CD4-positive, CD25-positive, alpha-beta regulatory T cell (primary cell): ENCODE results near the gene RBM38. TPM values are rescaled to one million over a fixed set of nuclear protein-coding genes. Genes with fewer than 3 reads are reported as not detected.

Experiments
- ATAC-seq, 2 donors: fragments of 150-1000 bp; cut with Tn5 transposase; one replicate each; pipeline ENCODE4 v1.10.0; 2021; ENCODE audit warnings: low read depth in 2 of 2, moderate number of reproducible peaks in 2 of 2, moderate library complexity in 1 of 2
- DNase-seq, 3 donors: peaks; one replicate each; pipeline versions ENCODE4 v3.0.0 to v3.0.0-alpha.2; 2012 to 2022; ENCODE audit warnings: mixed read lengths in 1 of 3
- H3K27ac ChIP-seq: one replicate; pipeline ENCODE4 v1.7.0; 2013; ENCODE audit warnings: mild to moderate bottlenecking, low read length; ENCODE audit not compliant: insufficient read depth, poor library complexity, severe bottlenecking
- H3K27me3 ChIP-seq: one replicate; pipeline ENCODE4 v1.7.0; 2013; ENCODE audit warnings: low read length; ENCODE audit not compliant: control insufficient read depth, insufficient read depth
- H3K36me3 ChIP-seq: one replicate; pipeline ENCODE4 v1.7.0; 2013; ENCODE audit warnings: mild to moderate bottlenecking, low read length, moderate library complexity; ENCODE audit not compliant: control insufficient read depth, insufficient read depth
- H3K4me1 ChIP-seq: 2 replicates; pipeline ENCODE4 v1.7.0; 2013; ENCODE audit warnings: mild to moderate bottlenecking, low read length; ENCODE audit not compliant: insufficient read depth, control insufficient read depth, poor library complexity, severe bottlenecking
- H3K4me3 ChIP-seq: one replicate; pipeline ENCODE4 v1.7.0; 2013; ENCODE audit warnings: low read depth, mild to moderate bottlenecking, low read length, moderate library complexity
- H3K9me3 ChIP-seq, 2 experiments: 1 replicate in 1 of 2; 2 replicates in 1 of 2; pipeline ENCODE4 v1.7.0; 2013; ENCODE audit warnings: low read length in 2 of 2, mild to moderate bottlenecking in 1 of 2, moderate library complexity in 1 of 2; ENCODE audit not compliant: control insufficient read depth in 2 of 2
- H3K27ac Mint-ChIP-seq, 3 donors: one replicate each; pipeline ENCODE4 v1.8.0; 2020 to 2022; ENCODE audit warnings: mild to moderate bottlenecking in 3 of 3, mixed read lengths in 3 of 3, moderate library complexity in 2 of 3
- H3K27me3 Mint-ChIP-seq: one replicate; pipeline ENCODE4 v1.8.0; 2022; ENCODE audit warnings: mild to moderate bottlenecking, mixed read lengths
- H3K36me3 Mint-ChIP-seq: one replicate; pipeline ENCODE4 v1.8.0; 2020; ENCODE audit warnings: mixed read lengths
- H3K4me1 Mint-ChIP-seq, 4 donors: one replicate each; pipeline ENCODE4 v1.8.0; 2020 to 2022; ENCODE audit warnings: mixed read lengths in 4 of 4, mild to moderate bottlenecking in 1 of 4
- H3K4me3 Mint-ChIP-seq, 4 donors: one replicate each; pipeline ENCODE4 v1.8.0; 2020 to 2022; ENCODE audit warnings: mild to moderate bottlenecking in 4 of 4, mixed read lengths in 4 of 4, moderate library complexity in 3 of 4
- H3K9me3 Mint-ChIP-seq, 7 donors: one replicate each; pipeline ENCODE4 v1.8.0; 2020 to 2022; ENCODE audit warnings: mixed read lengths in 7 of 7, mild to moderate bottlenecking in 3 of 7, moderate library complexity in 2 of 7
- polyA plus RNA-seq, 4 donors: library from polyadenylated mRNA; unstranded; fragments of 300-500 nt; fragmentation: Illumina TruSeq; gene quantifications; one replicate each; pipeline ENCODE4 v1.2.3, GENCODE V29; 2021
- total RNA-seq: library from RNA; stranded (reverse); gene quantifications from one replicate; pipeline ENCODE4 v1.2.3, GENCODE V29; 2022

RBM38 gene
- total and polyA plus RNA-seq, 5 donors from 2014 or later, result 71.9 to 322 (median 126) TPM

- no peak overlapping the region for H3K27ac Mint-ChIP-seq
- no peaks in the 10 kb centered on the region for H3K9me3 Mint-ChIP-seq
These were observed 53.3 kb downstream of the RBM38 start for GRCh38 chr20:57444394-57445048.

GRCh38 chr20:57445298-57445697, 54.1 kb downstream of the RBM38 start:
- Histone ChIP-seq H3K27me3 (no peaks in the 10 kb centered on the region), H3K27ac (no peak overlapping the region), H3K4me3 (no peak overlapping the region), H3K36me3 (no peaks in the 10 kb centered on the region), H3K9me3 (no peaks in the 10 kb centered on the region), H3K4me1 (peaks cover 12% of the 10 kb centered on the region)
- Mint-ChIP-seq H3K9me3 (no peaks in the 10 kb centered on the region), H3K4me1 (peaks cover 5 to 17% (median 9%) of the 10 kb centered on the region in 4 donors), H3K36me3 (no peaks in the 10 kb centered on the region), H3K27ac (peak overlapping the region in 1 of 3 donors; percentile 44), H3K27me3 (peaks cover 4% of the 10 kb centered on the region), H3K4me3 (no peak overlapping the region)
- no peak for ATAC-seq
- no peak for DNase-seq

More at GRCh38 chr20:57444394-57445048, 53.3 kb downstream of the RBM38 start:
- Mint-ChIP-seq H3K4me1 (peaks cover 0 to 14% (median 7%) of the 10 kb centered on the region in 4 donors), H3K4me3 (no peak overlapping the region), H3K27me3 (peaks cover 4% of the 10 kb centered on the region), H3K36me3 (no peaks in the 10 kb centered on the region)
- no peaks in the 10 kb centered on the region for H3K36me3 ChIP-seq
- DNase-seq (no peak), ATAC-seq (no peak)
- no peaks in the 10 kb centered on the region for H3K9me3 ChIP-seq
- H3K27ac ChIP-seq, result no peak overlapping the region
- peaks cover 7% of the 10 kb centered on the region for H3K4me1 ChIP-seq
- H3K4me3 ChIP-seq, result no peak overlapping the region
- H3K27me3 ChIP-seq, result no peaks in the 10 kb centered on the region

- H3K36me3 ChIP-seq, result no peaks in the 10 kb centered on the region
- ATAC-seq, result no peak
- H3K27ac ChIP-seq, result no peak overlapping the region
- no peaks in the 10 kb centered on the region for H3K9me3 Mint-ChIP-seq
- H3K4me1 Mint-ChIP-seq, result peaks cover 9 to 20% (median 12%) of the 10 kb centered on the region in 4 donors
- H3K27me3 Mint-ChIP-seq, result peaks cover 4% of the 10 kb centered on the region
- H3K4me3 Mint-ChIP-seq, result no peak overlapping the region
- H3K4me1 ChIP-seq, result peaks cover 14% of the 10 kb centered on the region
- no peaks in the 10 kb centered on the region for H3K27me3 ChIP-seq
- no peak overlapping the region for H3K4me3 ChIP-seq
- no peaks in the 10 kb centered on the region for H3K36me3 Mint-ChIP-seq
- DNase-seq, result no peak
- H3K27ac Mint-ChIP-seq, result peak overlapping the region in 1 of 3 donors; percentile 44
- H3K9me3 ChIP-seq, result no peaks in the 10 kb centered on the region
These were observed 54.6 kb downstream of the RBM38 start for GRCh38 chr20:57445774-57446173.

GRCh38 chr20:57448764-57449354, 57.7 kb downstream of the RBM38 start:
- Mint-ChIP-seq H3K9me3 (peaks cover 0 to 1% (median 0%) of the 10 kb centered on the region in 7 donors), H3K4me3 (no peak overlapping the region), H3K4me1 (peaks cover 11 to 40% (median 17%) of the 10 kb centered on the region in 4 donors), H3K27me3 (peaks cover 4% of the 10 kb centered on the region), H3K27ac (peak overlapping the region in 1 of 3 donors; percentile 89), H3K36me3 (no peaks in the 10 kb centered on the region)
- no peak overlapping the region for H3K27ac ChIP-seq
- peaks cover 34% of the 10 kb centered on the region for H3K4me1 ChIP-seq
- no peaks in the 10 kb centered on the region for H3K36me3 ChIP-seq
- DNase-seq, result no peak
- no peak overlapping the region for H3K4me3 ChIP-seq
- no peaks in the 10 kb centered on the region for H3K27me3 ChIP-seq
- H3K9me3 ChIP-seq, result no peaks in the 10 kb centered on the region
- no peak for ATAC-seq

- Mint-ChIP-seq H3K9me3 (peaks cover 0 to 1% (median 0%) of the 10 kb centered on the region in 7 donors), H3K4me3 (peak overlapping the region in 2 of 4 donors; percentile 38 to 83), H3K27ac (peak overlapping the region in 2 of 3 donors; percentile 66 to 89), H3K4me1 (peaks cover 11 to 42% (median 17%) of the 10 kb centered on the region in 4 donors), H3K36me3 (no peaks in the 10 kb centered on the region), H3K27me3 (peaks cover 4% of the 10 kb centered on the region)
- Histone ChIP-seq H3K9me3 (no peaks in the 10 kb centered on the region), H3K4me3 (no peak overlapping the region), H3K27me3 (no peaks in the 10 kb centered on the region), H3K4me1 (peaks cover 34% of the 10 kb centered on the region), H3K36me3 (no peaks in the 10 kb centered on the region), H3K27ac (no peak overlapping the region)
- DNase-seq (no peak), ATAC-seq (no peak)
These were observed 58.5 kb downstream of the RBM38 start for GRCh38 chr20:57449398-57450354.

- no peaks in the 10 kb centered on the region for H3K36me3 ChIP-seq
- ATAC-seq (peak; percentile 57 to 59), DNase-seq (peak in 1 of 3 donors; percentile 43)
- H3K27ac ChIP-seq, result no peak overlapping the region
- H3K36me3 Mint-ChIP-seq, result no peaks in the 10 kb centered on the region
- no peak overlapping the region for H3K4me3 ChIP-seq
- H3K27me3 ChIP-seq, result no peaks in the 10 kb centered on the region
- H3K4me1 ChIP-seq, result peaks cover 34% of the 10 kb centered on the region
- H3K9me3 ChIP-seq, result no peaks in the 10 kb centered on the region
- peak overlapping the region in 2 of 3 donors; percentile 66 to 89 for H3K27ac Mint-ChIP-seq
- H3K4me1 Mint-ChIP-seq, result peaks cover 11 to 42% (median 17%) of the 10 kb centered on the region in 4 donors
- peak overlapping the region in 3 of 4 donors; percentile 38 to 83 (median 75) for H3K4me3 Mint-ChIP-seq
- H3K27me3 Mint-ChIP-seq, result peaks cover 1% of the 10 kb centered on the region
- peaks cover 0 to 1% (median 0%) of the 10 kb centered on the region in 7 donors for H3K9me3 Mint-ChIP-seq
These were observed 59.2 kb downstream of the RBM38 start for GRCh38 chr20:57450419-57450818.

- Mint-ChIP-seq H3K9me3 (peaks cover 0 to 1% (median 0%) of the 10 kb centered on the region in 7 donors), H3K36me3 (no peaks in the 10 kb centered on the region), H3K27ac (peak overlapping the region in 2 of 3 donors; percentile 51 to 89), H3K4me3 (peak overlapping the region in 3 of 4 donors; percentile 38 to 83 (median 75)), H3K4me1 (peaks cover 11 to 42% (median 17%) of the 10 kb centered on the region in 4 donors), H3K27me3 (no peaks in the 10 kb centered on the region)
- no peak overlapping the region for H3K27ac ChIP-seq
- DNase-seq, result no peak
- H3K27me3 ChIP-seq, result no peaks in the 10 kb centered on the region
- no peaks in the 10 kb centered on the region for H3K36me3 ChIP-seq
- no peak for ATAC-seq
- no peak overlapping the region for H3K4me3 ChIP-seq
- peaks cover 34% of the 10 kb centered on the region for H3K4me1 ChIP-seq
- no peaks in the 10 kb centered on the region for H3K9me3 ChIP-seq
These were observed 59.7 kb downstream of the RBM38 start for GRCh38 chr20:57450931-57451330.
